BJ (cell line): ENCODE measurements around the gene NHS. TPM values are rescaled to one million over a fixed set of nuclear protein-coding genes. Genes with fewer than 3 reads are reported as not detected.
"Not testable (repeated sequence)": the region's sequence is repeated elsewhere in the genome, so short reads cannot be mapped to it uniquely, and the experiment has no call there.

Experiments
- CTCF ChIA-PET: fragments of 350-600 bp; formaldehyde crosslinking; extraction: SDS; loops from one replicate; lab custom pipeline; 2021; ENCODE audit warnings: antibody characterized with exemption, inconsistent platforms; lab: Yijun Ruan, JAX
- POLR2A ChIA-PET: fragments of 300-600 bp; sonication (Branson Sonifier 250); formaldehyde crosslinking; extraction: SDS; loops from one replicate; lab custom pipeline; 2021; ENCODE audit warnings: antibody characterized with exemption; lab: Charles Lee
- DNase-seq: peaks from one replicate; pipeline ENCODE4 v3.0.0-alpha.2; 2011; ENCODE audit warnings: low read depth
- H3K27me3 ChIP-seq: 2 replicates; pipeline ENCODE4 v1.6.0; 2011; ENCODE audit warnings: low read length; ENCODE audit not compliant: control insufficient read depth, insufficient read depth
- H3K36me3 ChIP-seq: 2 replicates; pipeline ENCODE4 v1.5.1; 2011; ENCODE audit warnings: low read length; ENCODE audit not compliant: control insufficient read depth, insufficient read depth
- H3K4me3 ChIP-seq: 2 replicates; pipeline ENCODE4 v1.5.1; 2011; ENCODE audit warnings: low read depth, mild to moderate bottlenecking, control low read depth, low read length
- CTCF ChIP-seq: IDR thresholded peaks from 2 replicates; pipeline ENCODE4 v1.5.1; 2011; ENCODE audit warnings: low read depth, mild to moderate bottlenecking, control low read depth, inconsistent platforms, low read length, moderate library complexity; ENCODE audit not compliant: insufficient read depth
- polyA plus RNA-seq: library from polyadenylated mRNA; depleted of rRNA; stranded (reverse); fragments of >200 nt; gene quantifications from 2 replicates; pipeline ENCODE4 v1.2.3, GENCODE V29; 2011

NHS gene
- polyA plus RNA-seq, 1 experiment, result 2.2 TPM

- no peak for TF ChIP-seq CTCF
- ChIA-PET CTCF (no interaction called here), POLR2A (no interaction called here)
- Histone ChIP-seq H3K4me3 (no peak overlapping the region), H3K27me3 (no peaks in the 10 kb centered on the region), H3K36me3 (no peaks in the 10 kb centered on the region)
- DNase-seq, result no peak
These were observed 188.5 kb downstream of the NHS start for GRCh38 chrX:17563515-17563914.

GRCh38 chrX:17564689-17565409, 189.8 kb downstream of the NHS start:
- H3K27me3 ChIP-seq, result no peaks in the 10 kb centered on the region
- no peak overlapping the region for H3K4me3 ChIP-seq
- no peak for TF ChIP-seq CTCF
- DNase-seq, result no peak
- ChIA-PET POLR2A (interaction anchor here (1.1 kb wide), 1 partner anchor 16 kb away, joined by 4 read pairs; no protein-coding TSS in a partner anchor), CTCF (no interaction called here)
- no peaks in the 10 kb centered on the region for H3K36me3 ChIP-seq

GRCh38 chrX:17566740-17567139, 191.7 kb downstream of the NHS start:
- no peaks in the 10 kb centered on the region for H3K27me3 ChIP-seq
- H3K36me3 ChIP-seq, result no peaks in the 10 kb centered on the region
- DNase-seq, result no peak
- H3K4me3 ChIP-seq, result no peak overlapping the region
- CTCF ChIA-PET, result no interaction called here
- POLR2A ChIA-PET, result no interaction called here
- no peak for TF ChIP-seq CTCF

- Histone ChIP-seq H3K4me3 (no peak overlapping the region), H3K36me3 (no peaks in the 10 kb centered on the region), H3K27me3 (no peaks in the 10 kb centered on the region)
- ChIA-PET POLR2A (no interaction called here), CTCF (no interaction called here)
- no peak for DNase-seq
- no peak for TF ChIP-seq CTCF
These were observed 192.2 kb downstream of the NHS start for GRCh38 chrX:17567187-17567586.

- no peak for TF ChIP-seq CTCF
- ChIA-PET POLR2A (no interaction called here), CTCF (no interaction called here)
- DNase-seq, result no peak
- H3K36me3 ChIP-seq, result no peaks in the 10 kb centered on the region
- no peak overlapping the region for H3K4me3 ChIP-seq
- no peaks in the 10 kb centered on the region for H3K27me3 ChIP-seq
These were observed 192.8 kb downstream of the NHS start for GRCh38 chrX:17567821-17568220.

GRCh38 chrX:17568804-17569203, 193.8 kb downstream of the NHS start:
- CTCF ChIA-PET, H3K27me3 ChIP-seq, POLR2A ChIA-PET, H3K4me3 ChIP-seq, H3K36me3 ChIP-seq, DNase-seq: not testable (repeated sequence)
